ENCODE data around the gene MTMR12. TPM values are rescaled to one million over a fixed set of nuclear protein-coding genes. Genes with fewer than 3 reads are reported as not detected.

Gene MTMR12
- total and polyA plus RNA-seq, 2 of the 13 experiments (the other 11 are each of a cell fraction or from before 2014, with no cell fraction given): 23.4 to 36.6 TPM

GRCh38 chr5:32331935-32332274 is 19.2 kb upstream of the MTMR12 start:
- intact Hi-C loops (cut with micrococcal nuclease; ENCODE audit: unreplicated experiment) (loop anchor here (1.0 to 10.0 kb wide), 4 partner anchors 17 to 167 kb away; no protein-coding TSS in a partner anchor), in situ Hi-C loops (cut with HindIII; ENCODE audit: extremely low pct_ligation_motif_present, low pct_unique_long_range_greater_than_20kb) (no loop called here)
- Histone ChIP-seq H3K27ac (ENCODE audit: extremely low read length, insufficient read depth, low read length) (peak overlapping the region; percentile 95), H3K79me2 (ENCODE audit: insufficient read depth, low read length) (no peaks in the 10 kb centered on the region), H3K9ac (ENCODE audit: insufficient read depth, low read depth, low read length) (peak overlapping the region; percentile 81), H4K20me1 (ENCODE audit: insufficient read depth, low read length) (no peaks in the 10 kb centered on the region), H2AFZ (ENCODE audit: low read length) (no peak overlapping the region), H3K4me2 (ENCODE audit: low read depth, low read length) (peak overlapping the region; percentile 73), H3K4me1 (ENCODE audit: insufficient read depth, low read length) (peaks cover 54% of the 10 kb centered on the region), H3K9me3 (ENCODE audit: low read length) (peaks cover 5% of the 10 kb centered on the region), H3K27me3 (ENCODE audit: control insufficient read depth in 1 of 2, insufficient read depth in 2 of 2, low read length in 2 of 2) (no peaks in the 10 kb centered on the region), H3K4me3 (replicated peaks in 1 of 3; ENCODE audit: insufficient read depth in 1 of 3, low read depth in 2 of 3, low read length in 3 of 3) (peak overlapping the region; percentile 32 to 57 (median 54); a peak in 5 of 6 replicates), H3K36me3 (replicated peaks in 1 of 2; ENCODE audit: control insufficient read depth in 1 of 2, insufficient read depth in 2 of 2, low read length in 2 of 2) (no peaks in the 10 kb centered on the region)
- DNase-seq (ENCODE audit: low spot score) (no peak), ATAC-seq (peak; percentile 47), FAIRE-seq (no peak)
- ChIA-PET POLR2A (interaction anchor here (0.6 to 5.0 kb wide), 7 partner anchors 17 to 170 kb away, joined by 3 to 78 read pairs (median 5); partner anchors contain the start of genes GOLPH3, MTMR12 and ZFR), CTCF (ENCODE audit: low intra/inter-chr PET ratio, low total read pairs) (no interaction called here)
- 4% methylated on average over 3 of the region's 3 CpGs for whole genome bisulfite sequencing (ENCODE audit: low lambda C conversion rate)
- TSS peak; percentile 98 for BruUV-seq (replicated peaks)
- TF ChIP-seq GATAD2A (CRISPR knock-in tag; IDR thresholded peaks at IDR 0.05) (peak; percentile 29; the same call in 1 of the 2 replicates), HIC2 (CRISPR knock-in tag; IDR thresholded peaks at IDR 0.05; ENCODE audit: low read depth) (no peak), ZNF687 (CRISPR knock-in tag; IDR thresholded peaks at IDR 0.05) (no peak), ZNF142 (CRISPR knock-in tag; IDR thresholded peaks at IDR 0.05) (no peak), HBP1 (CRISPR knock-in tag; IDR thresholded peaks at IDR 0.05; ENCODE audit: low read depth) (0 out of 2 replicates have a peak, but pooled peaks have one; percentile 51), ZNF644 (CRISPR knock-in tag; IDR thresholded peaks at IDR 0.05; ENCODE audit: low read depth) (0 out of 2 replicates have a peak, but pooled peaks have one; percentile 26), CHD4 (IDR thresholded peaks at IDR 0.05; ENCODE audit: borderline replicate concordance, low read length) (peak; percentile 72; the same call in 1 of the 2 replicates), HNF4G (IDR thresholded peaks at IDR 0.05; ENCODE audit: borderline replicate concordance, low read depth, low read length) (peak; percentile 44), HNF4G (CRISPR knock-in tag; IDR thresholded peaks at IDR 0.05; ENCODE audit: borderline replicate concordance, low read depth) (0 out of 2 replicates have a peak, but pooled peaks have one; percentile 28), HNF4A (CRISPR knock-in tag; IDR thresholded peaks at IDR 0.05) (peak; percentile 79), ZFP1 (CRISPR knock-in tag; IDR thresholded peaks at IDR 0.05) (peak; percentile 45; the same call in 1 of the 2 replicates)

All from HepG2 (cell line).